HUDEP-2 (cell line): ENCODE measurements around the gene PTN.

Experiments
- DNase-seq, 76 experiments: peaks; one replicate each; lab custom pipeline; 2025; ENCODE audit not compliant: unreplicated experiment in 76 of 76; lab: John Stamatoyannopoulos, UW

The PTN gene

GRCh38 chr7:137343281-137343841 is at the start of gene PTN:
Gene PTN (minus strand): TSS chr7:137343733. CDS start chr7:137254973, 88,760 bp downstream.
- no peak for DNase-seq

GRCh38 chr7:137390076-137390475 is 46.5 kb upstream of the PTN start:
- DNase-seq: no peak

- no peak for DNase-seq
Observed at GRCh38 chr7:137388916-137389315, 45.4 kb upstream of the PTN start.

- DNase-seq: no peak
Observed at GRCh38 chr7:137386966-137387365, 43.4 kb upstream of the PTN start.

GRCh38 chr7:137381045-137381444 is 37.5 kb upstream of the PTN start:
- no peak for DNase-seq

- no peak for DNase-seq
Observed at GRCh38 chr7:137373507-137373906, 30.0 kb upstream of the PTN start.

- no peak for DNase-seq
Observed at GRCh38 chr7:137371616-137372015, 28.1 kb upstream of the PTN start.

- DNase-seq: no peak
Observed at GRCh38 chr7:137366995-137367394, 23.5 kb upstream of the PTN start.

- DNase-seq: no peak
Observed at GRCh38 chr7:137363683-137364082, 20.1 kb upstream of the PTN start.

GRCh38 chr7:137360087-137360679 is 16.6 kb upstream of the PTN start:
- DNase-seq: no peak

- DNase-seq: no peak
Observed at GRCh38 chr7:137354961-137355360, 11.4 kb upstream of the PTN start.

GRCh38 chr7:137354396-137354795 is 10.9 kb upstream of the PTN start:
- DNase-seq: no peak

GRCh38 chr7:137351941-137352340 is 8.4 kb upstream of the PTN start:
- no peak for DNase-seq

GRCh38 chr7:137345799-137346449 is 2.4 kb upstream of the PTN start:
- no peak for DNase-seq

GRCh38 chr7:137342828-137343261 is 688 bp downstream of the PTN start:
- DNase-seq: no peak

GRCh38 chr7:137342265-137342664 is 1.3 kb downstream of the PTN start:
- DNase-seq: no peak

- no peak for DNase-seq
Observed at GRCh38 chr7:137337902-137338301, 5.6 kb downstream of the PTN start.

GRCh38 chr7:137335814-137336213 is 7.7 kb downstream of the PTN start:
- no peak for DNase-seq

GRCh38 chr7:137331378-137331777 is 12.2 kb downstream of the PTN start:
- no peak for DNase-seq

- DNase-seq: no peak
Observed at GRCh38 chr7:137329411-137329810, 14.1 kb downstream of the PTN start.

- no peak for DNase-seq
Observed at GRCh38 chr7:137328373-137329120, 15.0 kb downstream of the PTN start.

GRCh38 chr7:137325927-137326326 is 17.6 kb downstream of the PTN start:
- no peak for DNase-seq
